H1 (cell line): ENCODE data around the gene MTMR1. TPM values are rescaled to one million over a fixed set of nuclear protein-coding genes. Genes with fewer than 3 reads are reported as not detected.

Experiments
- CTCF ChIA-PET: fragments of 300-600 bp; sonication (Branson Sonifier 250); formaldehyde crosslinking; loops from one replicate; lab custom pipeline; 2021; ENCODE audit not compliant: partially characterized antibody; lab: Charles Lee
- POLR2A ChIA-PET: fragments of 300-600 bp; sonication (Branson Sonifier 250); formaldehyde crosslinking; loops from one replicate; lab custom pipeline; 2021; ENCODE audit warnings: inconsistent platforms; ENCODE audit not compliant: partially characterized antibody; lab: Charles Lee
- DNase-seq, 2 experiments: peaks; one replicate each; pipeline versions ENCODE4 v3.0.0 to v3.0.0-alpha.2; 2010 to 2022; ENCODE audit warnings: low spot score in 2 of 2, low read depth in 1 of 2, mixed read lengths in 1 of 2
- FAIRE-seq: peaks from 2 replicates; lab custom pipeline; 2011; peaks lifted over from hg19 to GRCh38; lab: Jason Lieb, UNC
- H2AFZ ChIP-seq: 2 replicates; pipeline ENCODE4 v1.8.1; 2012; ENCODE audit warnings: low read length, inconsistent platforms
- H2AK5ac ChIP-seq: 2 replicates; pipeline ENCODE4 v1.6.1; 2013; ENCODE audit warnings: low read depth, low read length
- H2BK120ac ChIP-seq: replicated peaks from 2 replicates; pipeline ENCODE3; 2013; ENCODE audit warnings: low read depth, low read length, inconsistent platforms
- H2BK12ac ChIP-seq: 2 replicates; pipeline ENCODE4 v1.6.1; 2013; ENCODE audit warnings: low read depth, low read length
- H2BK15ac ChIP-seq: 2 replicates; pipeline ENCODE4 v1.6.1; 2013; ENCODE audit warnings: low read length
- H2BK20ac ChIP-seq: 2 replicates; pipeline ENCODE4 v1.6.1; 2013; ENCODE audit warnings: low read length
- H2BK5ac ChIP-seq: 2 replicates; pipeline ENCODE4 v1.6.1; 2013; ENCODE audit warnings: low read depth, low read length
- H3K14ac ChIP-seq: 2 replicates; pipeline ENCODE4 v1.6.1; 2013; ENCODE audit warnings: inconsistent platforms; ENCODE audit not compliant: insufficient read length
- H3K18ac ChIP-seq: 2 replicates; pipeline ENCODE4 v1.6.1; 2013; ENCODE audit warnings: low read length; ENCODE audit errors: extremely low read depth
- H3K23ac ChIP-seq: 2 replicates; pipeline ENCODE4 v1.6.1; 2013; ENCODE audit warnings: inconsistent platforms; ENCODE audit not compliant: insufficient read length
- H3K23me2 ChIP-seq: 2 replicates; pipeline ENCODE4 v1.6.1; 2013; ENCODE audit warnings: low read depth, low read length
- H3K27ac ChIP-seq: 2 replicates; pipeline ENCODE4 v1.6.1; 2011; ENCODE audit warnings: low read depth, low read length, inconsistent platforms
- H3K27me3 ChIP-seq, 4 experiments: replicated peaks in 1 of 4; 1 replicate in 1 of 4; 2 replicates in 3 of 4; pipeline versions ENCODE4 v1.6.1 to v1.8.1; 2011 to 2013; ENCODE audit warnings: low read length in 3 of 4, mild to moderate bottlenecking in 3 of 4, inconsistent platforms in 2 of 4, mixed read lengths in 2 of 4, moderate library complexity in 1 of 4; ENCODE audit not compliant: control insufficient read depth in 3 of 4, insufficient read depth in 3 of 4; ENCODE audit errors: extremely low read depth in 1 of 4
- H3K36me3 ChIP-seq, 4 experiments: 2 replicates each; pipeline versions ENCODE4 v1.6.1 to v1.8.1; 2011 to 2013; ENCODE audit warnings: mild to moderate bottlenecking in 4 of 4, low read length in 3 of 4, moderate library complexity in 2 of 4, control low read depth in 1 of 4, inconsistent platforms in 1 of 4; ENCODE audit not compliant: insufficient read depth in 4 of 4, control insufficient read depth in 2 of 4
- H3K4ac ChIP-seq: replicated peaks from 2 replicates; pipeline ENCODE3; 2013; ENCODE audit warnings: low read length, low read depth, mixed read lengths, inconsistent platforms; ENCODE audit not compliant: insufficient read length
- H3K4me1 ChIP-seq, 4 experiments: replicated peaks in 1 of 4; 1 replicate in 1 of 4; 2 replicates in 3 of 4; pipeline versions ENCODE4 v1.6.1 to v1.8.1; 2011 to 2013; ENCODE audit warnings: low read length in 3 of 4, inconsistent platforms in 2 of 4, mixed read lengths in 1 of 4; ENCODE audit not compliant: insufficient read depth in 4 of 4, control insufficient read depth in 3 of 4
- H3K4me2 ChIP-seq, 2 experiments: 2 replicates each; pipeline versions ENCODE4 v1.6.1 to v1.8.1; 2011 to 2013; ENCODE audit warnings: low read depth in 2 of 2, low read length in 2 of 2, control low read depth in 1 of 2, inconsistent platforms in 1 of 2, mild to moderate bottlenecking in 1 of 2; ENCODE audit not compliant: insufficient read depth in 1 of 2
- H3K4me3 ChIP-seq, 4 experiments: fragments of 200-600, 300-600 bp in 1 of 4; sonication (generic), shearing (Covaris generic), sonication (Bioruptor Twin) in 1 of 4; 2 replicates each; pipeline versions ENCODE4 v1.5.1 to v1.8.1; 2011 to 2016; ENCODE audit warnings: low read length in 4 of 4, low read depth in 3 of 4, control low read depth in 2 of 4, inconsistent platforms in 2 of 4, mild to moderate bottlenecking in 2 of 4, mixed read lengths in 1 of 4, moderate library complexity in 1 of 4; ENCODE audit not compliant: insufficient read depth in 2 of 4; ENCODE audit errors: extremely low read depth in 1 of 4
- H3K56ac ChIP-seq: replicated peaks from 2 replicates; pipeline ENCODE3; 2013; ENCODE audit warnings: low read depth, mild to moderate bottlenecking, mixed read lengths, low read length, inconsistent platforms; ENCODE audit not compliant: insufficient read length
- H3K79me1 ChIP-seq: 2 replicates; pipeline ENCODE4 v1.6.1; 2013; ENCODE audit warnings: low read depth, low read length, control low read depth
- H3K79me2 ChIP-seq, 2 experiments: 2 replicates each; pipeline versions ENCODE4 v1.6.1 to v1.8.1; 2012 to 2013; ENCODE audit warnings: low read length in 2 of 2, mild to moderate bottlenecking in 2 of 2, inconsistent platforms in 1 of 2; ENCODE audit not compliant: insufficient read depth in 2 of 2, control insufficient read depth in 1 of 2
- H3K9ac ChIP-seq, 4 experiments: replicated peaks in 1 of 4; 1 replicate in 1 of 4; 2 replicates in 3 of 4; pipeline versions ENCODE4 v1.6.1 to v1.8.1; 2011 to 2013; ENCODE audit warnings: low read depth in 3 of 4, low read length in 3 of 4, control low read depth in 2 of 4, mild to moderate bottlenecking in 2 of 4, moderate library complexity in 2 of 4, inconsistent platforms in 1 of 4; ENCODE audit errors: extremely low read depth in 1 of 4
- H3K9me3 ChIP-seq, 2 experiments: 2 replicates each; pipeline versions ENCODE4 v1.6.1 to v1.8.1; 2012 to 2013; ENCODE audit warnings: mild to moderate bottlenecking in 2 of 2, moderate library complexity in 2 of 2, control low read depth in 1 of 2, inconsistent platforms in 1 of 2, low read depth in 1 of 2, low read length in 1 of 2, mixed read lengths in 1 of 2; ENCODE audit not compliant: insufficient read depth in 2 of 2
- H4K20me1 ChIP-seq, 2 experiments: replicated peaks in 1 of 2; 2 replicates each; pipeline versions ENCODE3 to v1.8.1; 2011 to 2013; ENCODE audit warnings: inconsistent platforms in 2 of 2, low read length in 2 of 2, mild to moderate bottlenecking in 1 of 2; ENCODE audit not compliant: insufficient read depth in 2 of 2, control insufficient read depth in 1 of 2
- H4K5ac ChIP-seq: 2 replicates; pipeline ENCODE4 v1.6.1; 2013; ENCODE audit warnings: low read length, low read depth, mixed read lengths, inconsistent platforms; ENCODE audit not compliant: insufficient read length
- H4K8ac ChIP-seq: 2 replicates; pipeline ENCODE4 v1.8.0; 2013; ENCODE audit warnings: mild to moderate bottlenecking, moderate library complexity, low read length, inconsistent platforms; ENCODE audit not compliant: insufficient read depth; ENCODE audit errors: extremely low read depth
- H4K91ac ChIP-seq: replicated peaks from 2 replicates; pipeline ENCODE3; 2013; ENCODE audit warnings: low read length, mixed read lengths, inconsistent platforms; ENCODE audit not compliant: insufficient read length
- CHD2 ChIP-seq: IDR thresholded peaks from 2 replicates; pipeline ENCODE4 v1.6.1; 2012; ENCODE audit warnings: low read length, improper control_type of control experiment
- EP300 ChIP-seq, 2 experiments: IDR thresholded peaks; 1 replicate in 1 of 2; 2 replicates in 1 of 2; pipeline ENCODE4 v1.6.1; 2011 to 2012; ENCODE audit warnings: low read depth in 2 of 2, low read length in 2 of 2, mild to moderate bottlenecking in 2 of 2, borderline replicate concordance in 1 of 2, inconsistent platforms in 1 of 2, moderate library complexity in 1 of 2
- HDAC2 ChIP-seq, 2 experiments: fragments of 300-600 bp in 1 of 2; sonication (generic) in 1 of 2; IDR thresholded peaks; 2 replicates each; pipeline ENCODE4 v1.6.1; 2011 to 2012; ENCODE audit warnings: low read depth in 2 of 2, low read length in 2 of 2, mild to moderate bottlenecking in 2 of 2, moderate library complexity in 2 of 2, borderline replicate concordance in 1 of 2, inconsistent platforms in 1 of 2
- POLR2A ChIP-seq, 2 experiments: IDR thresholded peaks; 1 replicate in 1 of 2; 2 replicates in 1 of 2; pipeline ENCODE4 v1.6.1; 2011; ENCODE audit warnings: low read depth in 2 of 2, low read length in 2 of 2, mild to moderate bottlenecking in 2 of 2; ENCODE audit errors: control extremely low read depth in 1 of 2
- SRF ChIP-seq: IDR thresholded peaks from 2 replicates; pipeline ENCODE4 v1.6.1; 2011; ENCODE audit warnings: mild to moderate bottlenecking, low read depth, low read length, moderate library complexity
- SUZ12 ChIP-seq: fragments of 200-600 bp; sonication (generic); IDR thresholded peaks from 2 replicates; pipeline ENCODE4 v1.6.1; 2012; ENCODE audit warnings: mild to moderate bottlenecking, inconsistent platforms, low read length, moderate library complexity, mixed read lengths
- TAF1 ChIP-seq: IDR thresholded peaks from 2 replicates; pipeline ENCODE4 v1.6.1; 2011; ENCODE audit warnings: mild to moderate bottlenecking, low read depth, low read length
- TCF12 ChIP-seq: IDR thresholded peaks from 2 replicates; pipeline ENCODE4 v1.6.1; 2011; ENCODE audit warnings: low read depth, mild to moderate bottlenecking, low read length
- WGBS, 2 experiments: shearing (Covaris generic) in 1 of 2; methylation state at CpG; one replicate each; pipeline versions ENCODE4 v1.1.6 to v1.1.7; 2013 to 2015; ENCODE audit warnings: low lambda C conversion rate in 2 of 2, mixed read lengths in 2 of 2, inconsistent platforms in 1 of 2, low coverage in 1 of 2, missing lambda C conversion rate in 1 of 2; ENCODE audit not compliant: insufficient replicate concordance in 2 of 2, insufficient coverage in 1 of 2, insufficient read length in 1 of 2; ENCODE audit errors: extremely low coverage in 1 of 2, missing lambda C conversion rate in 1 of 2; 5-methylcytosine and 5-hydroxymethylcytosine counted together
- long read RNA-seq, 2 experiments: library from RNA in 1 of 2; library from capped mRNA in 1 of 2; stranded (forward); transcript quantifications; one replicate each; pipeline ENCODE4 v2.0.0, GENCODE V29; 2021; ENCODE audit warnings: inconsistent platforms in 1 of 2
- polyA minus RNA-seq, 3 experiments: library from RNA; depleted of rRNA, polyadenylated mRNA; stranded (reverse); fragments of >200 nt; gene quantifications; 1 replicate in 2 of 3; 2 replicates in 1 of 3; pipeline ENCODE4 v1.2.3, GENCODE V29; 2011
- polyA plus RNA-seq, 7 experiments: library from polyadenylated mRNA; depleted of rRNA in 3 of 7; stranded (reverse) in 5 of 7; unstranded in 2 of 7; fragments of >200 nt in 5 of 7; fragments of 200-250 nt in 2 of 7; gene quantifications; 1 replicate in 5 of 7; 2 replicates in 1 of 7; 4 replicates in 1 of 7; pipeline versions ENCODE4 v1.2.1 to v1.2.3, GENCODE V29; 2011 to 2013; ENCODE audit warnings: missing spikeins in 2 of 7, mixed read lengths in 2 of 7
- total RNA-seq: library from RNA; stranded (reverse); fragmentation: NEBNext Ultra II Directional; extraction: Animal tissue kit (Norgen Biotek cat#: 25700); gene quantifications from 2 replicates; pipeline ENCODE4 v1.2.1, GENCODE V29; 2021

The MTMR1 gene
- total RNA-seq (21.8 and 23.8 TPM in 2 replicates), polyA plus RNA-seq (2011; rRNA removed) (15.1 and 16.9 TPM in 2 replicates), polyA minus RNA-seq (2011; rRNA and poly(A)+ RNA removed) (18.3 and 22.1 TPM in 2 replicates)
- polyA plus RNA-seq (2011; cell fraction: cytosol; rRNA removed): 14.9 TPM
- polyA plus RNA-seq (2011; cell fraction: nucleus; rRNA removed): 13.9 TPM
- polyA plus RNA-seq (2012, experiment 1 of 2): 11.2 to 15.9 TPM (median 13.1 TPM) in 4 replicates
- polyA plus RNA-seq (2012, experiment 2 of 2): 5.2 TPM
- polyA plus RNA-seq (2013, experiment 1 of 2): 12.4 TPM
- 11.9 TPM for polyA plus RNA-seq (2013, experiment 2 of 2)
- polyA minus RNA-seq (2011; cell fraction: cytosol; rRNA and poly(A)+ RNA removed): 14.3 TPM
- 15.8 TPM for polyA minus RNA-seq (2011; cell fraction: nucleus; rRNA and poly(A)+ RNA removed)
- long read RNA-seq, experiment 1, partial matches to known transcripts: 7 of 18 reads
- long read RNA-seq, experiment 1, other reads (novel, unspliced or antisense): 11 of 18 reads
- long read RNA-seq, experiment 2: 0 reads

DNA sequence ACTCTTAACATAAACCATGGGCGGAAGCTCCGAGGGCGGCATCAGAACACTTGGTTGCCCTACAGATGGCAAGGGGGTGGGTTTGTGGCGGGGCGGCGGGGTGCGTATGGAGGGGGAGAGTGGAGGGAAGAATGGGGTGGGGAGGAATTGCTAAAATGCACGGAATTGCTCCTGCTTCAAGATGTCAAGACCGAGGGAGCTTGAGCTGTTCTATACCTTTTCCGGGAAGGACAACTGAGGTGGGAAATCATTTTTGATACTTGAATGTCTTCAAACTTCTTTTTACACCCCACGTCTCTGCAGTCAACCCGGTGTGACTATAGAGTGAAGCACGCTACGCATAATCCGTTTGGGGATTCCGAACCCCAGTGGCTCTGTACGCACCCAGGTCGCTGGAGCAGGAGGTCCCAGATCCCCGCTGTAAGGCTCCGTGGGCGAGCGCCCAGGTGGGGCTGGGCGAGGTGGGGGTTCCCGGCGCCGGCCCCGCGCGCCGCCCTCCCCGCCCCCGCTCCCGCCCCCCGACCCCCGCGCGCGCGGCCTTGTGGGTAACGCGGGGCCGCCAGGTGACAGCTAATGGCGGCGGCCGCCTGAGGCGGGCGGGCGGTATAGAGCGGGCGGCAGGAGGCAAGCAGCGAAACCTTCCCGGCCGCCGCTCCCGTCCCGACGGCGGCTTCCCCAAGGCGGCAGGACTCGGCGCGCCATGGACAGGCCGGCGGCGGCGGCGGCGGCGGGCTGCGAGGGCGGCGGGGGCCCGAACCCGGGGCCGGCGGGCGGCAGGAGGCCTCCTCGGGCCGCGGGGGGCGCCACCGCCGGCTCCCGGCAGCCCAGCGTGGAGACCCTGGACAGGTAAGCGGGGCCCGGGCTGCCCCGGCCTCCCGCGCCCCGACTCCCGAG lies at the start of gene MTMR1:
Gene MTMR1 (plus strand): TSS at position 566 of the 894 bp plus-strand sequence. CDS start 135 bp downstream, at position 701.
- DNase-seq (no peak), FAIRE-seq (no peak)
- Histone ChIP-seq H2BK15ac (no peak within 1 kb of the TSS), H2AK5ac (no peak within 1 kb of the TSS), H3K9ac (peak within 1 kb of the TSS in 1 of 4 experiments; percentile 67; a peak in 1 of 7 replicates), H2BK5ac (no peak within 1 kb of the TSS), H3K4me2 (peak within 1 kb of the TSS; percentile 68 to 85), H3K9me3 (no peaks in the 10 kb centered on the region), H3K18ac (no peak within 1 kb of the TSS; the same call in 1 of the 2 replicates), H2BK20ac (no peak within 1 kb of the TSS), H3K79me1 (no peaks in the 10 kb centered on the region), H3K4me3 (peak within 1 kb of the TSS; percentile 65 to 84 (median 72)), H3K27me3 (no peaks in the 10 kb centered on the region), H4K91ac (no peak within 1 kb of the TSS), H2BK120ac (no peak within 1 kb of the TSS), H3K79me2 (peaks cover 0 to 3% of the 10 kb centered on the region in 2 experiments; a peak in 2 of 4 replicates), H4K20me1 (no peaks in the 10 kb centered on the region), H3K23ac (no peak within 1 kb of the TSS), H2BK12ac (no peak within 1 kb of the TSS), H3K23me2 (peaks cover 2% of the 10 kb centered on the region; the same call in 1 of the 2 replicates), H4K5ac (peak within 1 kb of the TSS; percentile 21), H3K14ac (peak within 1 kb of the TSS; percentile 87), H3K4ac (no peak within 1 kb of the TSS), H3K36me3 (no peaks in the 10 kb centered on the region), H3K4me1 (peaks cover 0 to 7% (median 0%) of the 10 kb centered on the region in 4 experiments; a peak in 2 of 7 replicates), H2AFZ (peak within 1 kb of the TSS; percentile 85; the same call in 1 of the 2 replicates), H3K56ac (peak within 1 kb of the TSS; percentile 46), H4K8ac (peak within 1 kb of the TSS; percentile 80), H3K27ac (no peak within 1 kb of the TSS)
- POLR2A ChIA-PET: interaction anchor here (0.7 to 1.1 kb wide), 2 partner anchors 10 to 296 kb away, joined by 3 to 4 read pairs; no protein-coding TSS in a partner anchor
- WGBS, 2 experiments: 27% methylated on average over 2 of the region's 92 CpGs; no CpG with 5 or more reads in 1 of the 2 experiments
- CTCF ChIA-PET: interaction anchor here (0.7 to 1.3 kb wide), 4 partner anchors 9 to 22 kb away, joined by 3 to 6 read pairs (median 4); no protein-coding TSS in a partner anchor
- TF ChIP-seq POLR2A (IDR thresholded peaks at IDR 0.05; ENCODE audit: control extremely low read depth in 1 of 2, low read depth in 2 of 2, low read length in 2 of 2) (no peak), CHD2 (no peak), TAF1 (peak; percentile 45; the same call in 1 of the 2 replicates), TCF12 (no peak), HDAC2 (IDR thresholded peaks at IDR 0.05; ENCODE audit: borderline replicate concordance in 1 of 2, low read depth in 2 of 2, low read length in 2 of 2) (no peak), SUZ12 (no peak), SRF (no peak), EP300 (IDR thresholded peaks at IDR 0.05; ENCODE audit: borderline replicate concordance in 1 of 2, low read depth in 2 of 2, low read length in 2 of 2) (no peak)
